ENCODE data around the gene CPTP.

CPTP gene

GRCh38 chr1:1320666-1321448 is 3.7 kb upstream of the CPTP start:
- peak; percentile 30 for DNase-seq (ENCODE audit: low read depth)

DNA sequence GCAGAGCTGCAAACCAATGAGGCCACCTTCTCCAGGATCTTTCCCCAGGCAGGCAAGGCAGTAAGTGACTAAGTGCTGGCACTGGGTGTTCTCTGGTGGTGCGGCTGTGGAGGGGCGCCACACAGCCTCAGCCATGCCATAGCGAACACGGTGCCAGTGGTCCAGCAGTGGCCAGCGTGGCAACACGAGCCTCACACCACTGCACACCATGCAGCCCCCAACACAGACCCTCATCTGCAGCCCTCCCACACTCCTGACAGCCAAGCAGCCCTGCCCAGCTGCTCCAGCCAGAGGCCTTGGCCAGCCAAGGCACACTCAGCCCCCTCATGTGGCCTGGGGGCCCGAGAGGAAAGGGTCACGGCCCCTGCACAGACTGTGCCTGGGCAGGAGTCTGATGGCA is 3.1 kb upstream of the CPTP start:
- DNase-seq (ENCODE audit: low read depth), result no peak

GRCh38 chr1:1322418-1322817 is 2.2 kb upstream of the CPTP start:
- DNase-seq (ENCODE audit: low read depth), result no peak

- no peak for DNase-seq (ENCODE audit: low read depth)
Measured at GRCh38 chr1:1322952-1323351, 1.6 kb upstream of the CPTP start.

DNA sequence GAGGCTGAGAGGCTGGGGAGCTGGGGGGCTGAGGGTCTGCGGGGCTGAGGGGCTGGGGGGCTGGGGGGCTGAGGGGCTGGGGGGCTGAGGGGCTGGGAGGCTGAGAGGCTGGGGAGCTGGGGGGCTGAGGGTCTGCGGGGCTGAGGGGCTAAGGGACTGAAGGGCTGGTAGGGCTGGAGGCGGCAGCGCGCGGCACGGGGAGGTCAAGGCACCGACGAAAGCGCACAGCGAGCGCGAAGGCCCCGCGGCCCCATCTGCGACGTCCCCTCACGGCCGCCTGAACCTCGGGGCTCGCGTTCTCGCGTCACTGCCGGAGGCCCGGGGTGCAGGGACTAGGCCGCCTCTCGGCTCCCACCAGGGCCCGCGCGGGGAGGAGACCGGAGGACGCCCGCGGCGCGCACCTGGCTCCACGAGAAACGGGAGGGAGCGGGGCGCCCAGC is 498 bp upstream of the CPTP start:
- no peak for DNase-seq (ENCODE audit: low read depth)

- DNase-seq (ENCODE audit: low read depth), result peak; percentile 28
Measured at GRCh38 chr1:1325288-1326074, 879 bp downstream of the CPTP start.

DNA sequence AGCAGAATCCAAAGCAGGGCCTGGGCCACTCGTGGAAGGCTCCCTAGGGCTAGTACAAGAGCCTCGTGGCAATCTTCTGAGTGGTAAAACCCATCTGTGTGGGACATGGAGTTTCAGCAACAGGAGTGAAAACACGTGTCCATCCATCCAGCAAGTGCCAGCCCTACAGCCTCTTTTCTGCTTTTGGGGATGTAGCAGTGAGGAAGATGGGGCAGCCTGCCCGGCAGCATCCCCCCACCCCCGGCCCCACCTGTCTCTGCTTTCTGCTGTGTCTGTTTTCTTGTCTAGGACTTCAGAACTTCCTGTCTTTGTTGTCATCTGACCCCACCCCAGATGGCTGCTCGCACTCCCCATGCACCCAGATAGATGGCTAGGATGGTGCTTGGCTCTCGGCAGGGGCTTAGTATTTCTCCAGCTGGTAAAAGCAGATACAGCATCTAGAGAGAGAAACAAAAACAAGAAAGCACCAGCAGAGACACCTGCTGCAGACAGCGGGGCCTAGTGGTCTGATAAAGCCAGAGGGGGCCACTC is 1.5 kb downstream of the CPTP start:
- no peak for DNase-seq (ENCODE audit: low read depth)

DNA sequence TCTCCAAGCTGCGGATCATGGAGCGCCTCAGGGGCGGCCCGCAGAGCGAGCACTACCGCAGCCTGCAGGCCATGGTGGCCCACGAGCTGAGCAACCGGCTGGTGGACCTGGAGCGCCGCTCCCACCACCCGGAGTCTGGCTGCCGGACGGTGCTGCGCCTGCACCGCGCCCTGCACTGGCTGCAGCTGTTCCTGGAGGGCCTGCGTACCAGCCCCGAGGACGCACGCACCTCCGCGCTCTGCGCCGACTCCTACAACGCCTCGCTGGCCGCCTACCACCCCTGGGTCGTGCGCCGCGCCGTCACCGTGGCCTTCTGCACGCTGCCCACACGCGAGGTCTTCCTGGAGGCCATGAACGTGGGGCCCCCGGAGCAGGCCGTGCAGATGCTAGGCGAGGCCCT is 2.7 kb downstream of the CPTP start:
- DNase-seq (ENCODE audit: low read depth), result no peak

DNA sequence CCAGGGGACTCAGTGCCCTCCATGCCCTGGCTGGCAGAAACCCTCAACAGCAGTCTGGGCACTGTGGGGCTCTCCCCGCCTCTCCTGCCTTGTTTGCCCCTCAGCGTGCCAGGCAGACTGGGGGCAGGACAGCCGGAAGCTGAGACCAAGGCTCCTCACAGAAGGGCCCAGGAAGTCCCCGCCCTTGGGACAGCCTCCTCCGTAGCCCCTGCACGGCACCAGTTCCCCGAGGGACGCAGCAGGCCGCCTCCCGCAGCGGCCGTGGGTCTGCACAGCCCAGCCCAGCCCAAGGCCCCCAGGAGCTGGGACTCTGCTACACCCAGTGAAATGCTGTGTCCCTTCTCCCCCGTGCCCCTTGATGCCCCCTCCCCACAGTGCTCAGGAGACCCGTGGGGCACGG is 3.7 kb downstream of the CPTP start:
- DNase-seq (ENCODE audit: low read depth), result no peak

DNA sequence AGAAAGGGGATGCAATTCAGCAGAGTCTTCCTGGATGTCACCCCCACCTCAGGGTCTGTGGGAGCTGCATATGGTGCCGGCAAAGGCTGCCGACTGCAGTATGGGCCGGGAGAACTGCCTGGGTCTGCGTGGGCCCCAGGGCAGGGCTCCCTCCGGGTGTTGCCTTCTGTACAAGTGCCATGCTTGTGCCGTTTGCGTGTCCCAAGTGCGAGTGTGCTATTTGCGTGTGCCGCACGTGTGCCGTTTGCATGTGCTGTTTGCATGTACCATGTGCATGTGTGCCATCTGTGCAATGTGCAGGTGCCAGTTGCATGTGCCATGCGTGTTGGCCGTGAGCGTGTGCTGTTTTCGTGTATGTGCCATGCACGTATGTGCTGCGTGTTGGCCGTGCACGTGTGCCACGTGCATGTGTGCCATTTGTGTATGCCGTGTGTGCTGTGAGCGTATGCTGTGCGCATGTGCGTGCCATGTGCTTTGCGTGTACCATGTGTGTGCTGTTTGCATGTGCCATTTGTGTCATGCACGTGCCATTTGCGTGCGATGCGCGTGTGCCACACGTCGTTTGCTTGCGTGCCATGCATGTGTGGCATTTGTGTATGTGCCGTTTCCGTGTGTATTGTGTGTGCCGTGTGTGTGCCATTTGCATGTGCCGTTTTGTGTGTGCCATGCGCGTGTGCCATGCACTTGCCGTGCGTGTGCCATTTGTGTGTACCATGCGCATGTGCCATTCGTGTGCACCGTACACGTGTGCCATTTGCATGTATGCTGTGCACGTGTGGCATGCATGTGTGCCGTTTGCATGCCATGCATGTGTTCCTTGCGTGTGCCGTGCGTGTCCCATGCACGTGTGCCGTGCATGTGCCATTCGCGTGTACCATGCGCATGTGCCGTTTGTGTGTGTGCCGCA is 5.0 kb downstream of the CPTP start:
- no peak for DNase-seq (ENCODE audit: low read depth)

DNA sequence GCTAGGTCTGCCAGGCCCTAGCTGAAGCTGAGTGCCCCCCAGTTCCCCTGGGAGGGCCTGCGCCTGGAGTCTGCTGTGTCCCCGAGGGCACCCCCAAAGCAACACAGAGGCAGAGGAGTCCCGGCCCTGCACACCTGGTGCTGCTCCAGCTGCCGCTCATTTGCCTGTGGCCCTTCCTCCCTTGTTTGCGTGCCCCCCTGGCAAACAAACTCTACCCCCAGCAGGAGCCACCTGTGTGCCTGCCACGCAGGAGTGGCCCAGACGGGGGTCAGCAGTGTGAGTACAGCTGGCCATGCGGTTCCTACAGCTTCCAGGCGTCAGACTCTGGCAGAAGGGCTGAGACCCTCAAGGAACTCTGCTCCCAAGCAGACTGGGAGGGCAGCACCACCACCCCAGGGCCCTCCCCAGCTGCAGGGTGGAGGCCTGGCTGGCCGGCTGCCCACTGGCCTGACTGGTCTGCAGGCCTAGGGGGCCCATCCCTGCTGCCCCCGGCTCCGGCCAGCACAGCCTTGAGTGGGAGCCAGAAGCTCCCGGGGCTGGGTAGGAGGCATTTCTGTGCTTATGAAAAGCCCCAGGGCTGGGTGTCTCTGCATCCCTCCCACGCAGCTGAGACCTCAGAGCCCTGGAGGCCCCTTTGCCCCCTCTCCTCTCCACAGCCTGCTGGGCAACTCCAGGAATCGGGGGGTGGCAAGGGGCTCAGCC is 5.9 kb downstream of the CPTP start:
- no peak for DNase-seq (ENCODE audit: low read depth)

GRCh38 chr1:1331068-1331965 is 6.7 kb downstream of the CPTP start, which contains the start of gene TAS1R3:
TSS of gene TAS1R3 (plus strand) at chr1:1331280. CDS start at chr1:1331346, 66 bp downstream.
- DNase-seq (ENCODE audit: low read depth), result peak; percentile 39

GRCh38 chr1:1332031-1332755 is 7.6 kb downstream of the CPTP start:
- no peak for DNase-seq (ENCODE audit: low read depth)

DNA sequence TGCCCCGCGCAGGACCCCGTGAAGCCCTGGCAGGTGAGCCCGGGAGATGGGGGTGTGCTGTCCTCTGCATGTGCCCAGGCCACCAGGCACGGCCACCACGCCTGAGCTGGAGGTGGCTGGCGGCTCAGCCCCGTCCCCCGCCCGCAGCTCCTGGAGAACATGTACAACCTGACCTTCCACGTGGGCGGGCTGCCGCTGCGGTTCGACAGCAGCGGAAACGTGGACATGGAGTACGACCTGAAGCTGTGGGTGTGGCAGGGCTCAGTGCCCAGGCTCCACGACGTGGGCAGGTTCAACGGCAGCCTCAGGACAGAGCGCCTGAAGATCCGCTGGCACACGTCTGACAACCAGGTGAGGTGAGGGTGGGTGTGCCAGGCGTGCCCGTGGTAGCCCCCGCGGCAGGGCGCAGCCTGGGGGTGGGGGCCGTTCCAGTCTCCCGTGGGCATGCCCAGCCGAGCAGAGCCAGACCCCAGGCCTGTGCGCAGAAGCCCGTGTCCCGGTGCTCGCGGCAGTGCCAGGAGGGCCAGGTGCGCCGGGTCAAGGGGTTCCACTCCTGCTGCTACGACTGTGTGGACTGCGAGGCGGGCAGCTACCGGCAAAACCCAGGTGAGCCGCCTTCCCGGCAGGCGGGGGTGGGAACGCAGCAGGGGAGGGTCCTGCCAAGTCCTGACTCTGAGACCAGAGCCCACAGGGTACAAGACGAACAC is 8.3 kb downstream of the CPTP start:
- no peak for DNase-seq (ENCODE audit: low read depth)

DNA sequence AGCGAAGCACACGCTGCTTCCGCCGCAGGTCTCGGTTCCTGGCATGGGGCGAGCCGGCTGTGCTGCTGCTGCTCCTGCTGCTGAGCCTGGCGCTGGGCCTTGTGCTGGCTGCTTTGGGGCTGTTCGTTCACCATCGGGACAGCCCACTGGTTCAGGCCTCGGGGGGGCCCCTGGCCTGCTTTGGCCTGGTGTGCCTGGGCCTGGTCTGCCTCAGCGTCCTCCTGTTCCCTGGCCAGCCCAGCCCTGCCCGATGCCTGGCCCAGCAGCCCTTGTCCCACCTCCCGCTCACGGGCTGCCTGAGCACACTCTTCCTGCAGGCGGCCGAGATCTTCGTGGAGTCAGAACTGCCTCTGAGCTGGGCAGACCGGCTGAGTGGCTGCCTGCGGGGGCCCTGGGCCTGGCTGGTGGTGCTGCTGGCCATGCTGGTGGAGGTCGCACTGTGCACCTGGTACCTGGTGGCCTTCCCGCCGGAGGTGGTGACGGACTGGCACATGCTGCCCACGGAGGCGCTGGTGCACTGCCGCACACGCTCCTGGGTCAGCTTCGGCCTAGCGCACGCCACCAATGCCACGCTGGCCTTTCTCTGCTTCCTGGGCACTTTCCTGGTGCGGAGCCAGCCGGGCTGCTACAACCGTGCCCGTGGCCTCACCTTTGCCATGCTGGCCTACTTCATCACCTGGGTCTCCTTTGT is 9.1 kb downstream of the CPTP start:
- DNase-seq (ENCODE audit: low read depth), result no peak

DNA sequence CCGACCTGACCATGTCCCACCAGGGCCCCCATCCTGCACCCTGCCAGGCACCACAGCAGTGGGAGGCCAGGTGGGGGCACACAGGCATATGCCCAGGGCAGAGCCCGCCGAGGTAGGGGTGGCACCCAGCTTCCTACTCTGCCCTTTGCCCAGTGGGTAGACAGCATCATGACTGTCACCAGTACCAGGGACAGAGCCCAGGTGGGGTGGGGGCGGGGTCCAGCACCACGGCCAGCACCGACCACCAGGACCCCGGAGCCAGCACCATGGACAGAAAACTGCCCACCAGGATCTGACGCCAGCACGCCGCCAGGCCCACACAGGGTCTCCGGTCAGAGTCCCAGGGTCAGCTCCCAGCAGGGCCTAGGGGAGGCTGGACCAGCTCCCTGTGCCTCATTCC is 10.2 kb downstream of the CPTP start:
- DNase-seq (ENCODE audit: low read depth), result no peak

DNA sequence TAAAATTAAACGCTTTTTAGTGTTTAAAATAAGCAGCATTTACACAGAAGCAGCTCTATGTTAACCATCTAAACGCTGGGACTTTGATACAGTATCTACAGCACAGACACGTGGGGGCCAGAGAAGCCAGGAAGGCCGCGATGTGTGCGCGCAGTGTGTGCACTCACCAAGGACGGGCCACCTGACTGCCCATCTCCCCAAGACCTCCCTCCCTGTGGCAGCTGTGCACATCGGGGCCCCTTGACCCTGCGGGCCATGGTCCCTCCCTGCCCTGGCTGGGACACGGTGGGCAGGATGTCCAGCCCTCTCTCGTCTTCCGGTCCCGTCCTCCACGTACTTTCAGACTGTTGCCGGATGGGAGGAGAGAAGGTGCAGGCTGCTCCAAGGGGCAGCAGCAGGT is 10.7 kb downstream of the CPTP start:
- no peak for DNase-seq (ENCODE audit: low read depth)

DNA sequence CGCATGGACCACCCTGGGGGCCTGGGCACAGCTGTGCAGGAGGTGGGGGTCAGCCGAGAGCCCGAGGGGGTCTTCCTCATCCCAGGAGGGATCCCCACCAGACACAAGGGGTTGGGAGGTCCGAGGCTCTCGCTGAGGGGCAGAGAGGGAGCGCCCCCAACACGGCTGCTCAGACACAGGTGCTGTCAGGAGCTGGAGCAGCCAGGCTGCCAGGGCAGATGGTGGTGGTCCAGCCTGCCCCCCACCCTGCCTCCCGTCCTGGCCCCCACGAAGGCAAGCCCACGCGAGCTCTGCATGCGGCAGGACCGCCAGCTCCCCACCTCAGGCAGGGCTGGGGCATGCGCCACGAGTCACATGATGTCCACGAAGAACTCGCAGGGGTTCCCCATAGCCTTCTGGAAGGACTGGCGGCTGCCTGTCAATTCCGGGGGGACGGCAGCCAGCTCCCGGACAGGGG is 11.2 kb downstream of the CPTP start:
- DNase-seq (ENCODE audit: low read depth), result no peak
